ENCODE data around the gene RNF111.
"Not testable (repeated sequence)": the region's sequence is repeated elsewhere in the genome, so short reads cannot be mapped to it uniquely, and the experiment has no call there.

The RNF111 gene

DNA sequence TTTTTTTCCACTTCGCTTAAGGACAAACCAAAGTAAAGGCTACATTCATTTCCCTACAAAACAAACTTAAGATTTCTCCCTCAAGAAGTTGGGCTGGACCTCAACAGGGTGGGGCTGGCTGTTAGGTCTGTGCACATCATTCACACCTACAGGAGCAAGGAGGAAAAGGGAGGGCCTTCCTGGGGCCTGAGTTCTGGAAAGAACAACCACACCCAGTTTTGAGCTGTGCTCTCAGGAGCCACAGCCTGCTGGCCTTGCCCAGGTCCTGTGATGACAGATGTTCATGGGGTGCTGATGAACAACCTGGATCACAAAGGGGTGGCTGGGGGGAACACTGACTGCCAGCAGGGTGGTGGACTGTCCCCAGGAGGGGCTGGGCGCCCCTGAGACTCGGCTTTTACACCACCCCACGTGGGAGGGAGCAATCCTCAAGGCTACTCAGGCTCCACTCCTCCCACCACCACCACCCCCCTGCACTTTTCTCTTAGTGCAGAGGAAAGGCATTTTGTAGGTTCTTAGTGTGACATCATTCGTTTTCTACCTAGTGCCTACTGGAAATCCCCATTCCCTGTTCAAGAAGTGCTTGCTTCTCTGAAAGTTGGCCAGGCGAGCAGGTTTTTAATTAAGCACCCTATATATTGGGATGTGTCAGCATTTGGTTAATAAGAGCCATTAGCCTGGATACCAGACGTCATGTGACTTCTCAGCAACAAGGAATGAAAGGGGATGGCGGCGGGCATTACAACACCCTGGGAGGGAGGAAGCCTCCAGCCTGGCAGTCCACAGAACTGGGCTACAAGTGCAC lies 153.2 kb downstream of the RNF111 start:
- no peak for DNase-seq

DNA sequence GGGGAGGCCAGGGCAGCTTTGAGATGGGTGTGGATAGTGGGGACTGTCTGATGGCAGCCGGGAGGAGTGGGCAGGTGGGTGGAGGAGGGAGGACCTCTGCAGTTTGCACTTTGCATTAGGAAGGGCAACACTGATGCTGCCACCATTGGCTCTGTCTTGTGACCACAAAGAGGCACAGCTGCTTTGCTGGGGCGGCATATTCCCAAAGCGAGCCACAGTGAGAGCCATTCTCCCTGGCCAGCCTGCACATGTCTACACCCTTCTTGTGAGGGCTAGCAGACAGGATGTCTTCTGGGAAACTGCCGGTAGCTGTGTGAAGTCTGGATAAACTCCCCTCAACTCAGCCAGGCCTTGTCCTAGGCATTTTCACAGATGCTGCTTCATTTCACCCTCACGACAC lies 155.8 kb downstream of the RNF111 start:
- DNase-seq = no peak

DNA sequence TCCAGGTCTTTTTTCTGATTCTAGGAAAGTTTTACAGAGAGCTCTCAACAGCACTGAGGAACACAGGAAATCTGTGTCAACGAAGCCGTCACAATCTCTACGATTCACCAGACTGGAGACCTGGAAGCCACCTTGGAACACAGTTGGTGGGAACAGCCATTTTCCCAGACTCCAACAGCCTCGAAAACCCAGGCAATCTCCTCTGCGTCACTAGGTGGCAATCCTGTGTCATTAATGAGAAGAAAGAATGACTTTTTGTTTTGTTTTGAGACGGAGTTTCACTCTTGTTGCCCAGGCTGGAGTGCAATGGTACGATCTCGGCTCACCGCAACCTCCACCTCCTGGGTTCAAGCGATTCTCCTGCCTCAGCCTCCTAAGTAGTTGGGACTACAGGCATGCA lies 157.1 kb downstream of the RNF111 start:
- DNase-seq = not testable (repeated sequence)

Measured in COR-L47 (cell line).